Hepatocyte (in vitro differentiated cells): ENCODE measurements around the gene HSDL2. TPM values are rescaled to one million over a fixed set of nuclear protein-coding genes. Genes with fewer than 3 reads are reported as not detected.

Experiments used
- DNase-seq: peaks from one replicate; pipeline ENCODE4 v3.0.0-alpha.2; 2016; ENCODE audit warnings: low spot score
- H2AFZ ChIP-seq: fragments of 200-600 bp; sonication (generic); 2 replicates; pipeline ENCODE4 v1.6.0; 2016; ENCODE audit warnings: antibody characterized with exemption, mild to moderate bottlenecking
- H3K27ac ChIP-seq: fragments of 200-600 bp; sonication (generic); 2 replicates; pipeline ENCODE4 v1.5.1; 2016; ENCODE audit warnings: mild to moderate bottlenecking
- H3K27me3 ChIP-seq: fragments of 200-600 bp; sonication (generic); 2 replicates; pipeline ENCODE4 v1.6.1; 2016
- H3K36me3 ChIP-seq: fragments of 200-600 bp; sonication (generic); replicated peaks from 2 replicates; pipeline ENCODE4 v1.5.1; 2016; ENCODE audit warnings: low read depth; ENCODE audit not compliant: insufficient read depth
- H3K4me1 ChIP-seq: fragments of 200-600 bp; sonication (generic); 2 replicates; pipeline ENCODE4 v1.5.1; 2016; ENCODE audit warnings: mild to moderate bottlenecking, moderate library complexity; ENCODE audit not compliant: insufficient read depth
- H3K4me2 ChIP-seq: fragments of 200-600 bp; sonication (generic); 2 replicates; pipeline ENCODE4 v1.6.0; 2016
- H3K4me3 ChIP-seq: fragments of 200-600 bp; sonication (generic); 2 replicates; pipeline ENCODE4 v1.5.1; 2016; ENCODE audit warnings: mild to moderate bottlenecking
- H3K79me2 ChIP-seq: fragments of 200-600 bp; sonication (generic); 2 replicates; pipeline ENCODE4 v1.6.0; 2017; ENCODE audit warnings: mild to moderate bottlenecking
- H3K9me2 ChIP-seq: fragments of 200-600 bp; sonication (generic); replicated peaks from 2 replicates; pipeline ENCODE4 v1.6.0; 2017; ENCODE audit warnings: mild to moderate bottlenecking; ENCODE audit not compliant: insufficient read depth
- H3K9me3 ChIP-seq: fragments of 200-600 bp; sonication (generic); 2 replicates; pipeline ENCODE4 v1.5.1; 2016; ENCODE audit warnings: low read depth, mild to moderate bottlenecking
- H4K20me1 ChIP-seq: fragments of 200-600 bp; sonication (generic); 2 replicates; pipeline ENCODE4 v1.6.0; 2016; ENCODE audit warnings: mild to moderate bottlenecking; ENCODE audit not compliant: insufficient read depth, poor library complexity, severe bottlenecking
- EZH2 ChIP-seq: fragments of 200-600 bp; sonication (generic); IDR thresholded peaks from 2 replicates; pipeline ENCODE4 v1.6.1; 2016; ENCODE audit warnings: antibody characterized with exemption, mild to moderate bottlenecking, borderline replicate concordance
- EZH2phosphoT487 ChIP-seq: fragments of 200-600 bp; sonication (generic); IDR thresholded peaks from one replicate; pipeline ENCODE4 v1.6.1; 2018; ENCODE audit warnings: antibody characterized with exemption, mild to moderate bottlenecking, low read depth, moderate library complexity; ENCODE audit not compliant: unreplicated experiment, severe bottlenecking
- WGBS: methylation state at CpG from one replicate; pipeline ENCODE4 v1.1.6; 2016; ENCODE audit warnings: low lambda C conversion rate; ENCODE audit errors: missing lambda C conversion rate; 5-methylcytosine and 5-hydroxymethylcytosine counted together
- polyA plus RNA-seq: library from polyadenylated mRNA; unstranded; fragments of >200 nt; fragmentation: Nextera tagmentation; extraction: Ambion mirVana; gene quantifications from 2 replicates; pipeline ENCODE4 v1.2.1, GENCODE V29; 2016
- total RNA-seq: library from RNA; depleted of rRNA; stranded (reverse); fragments of >200 nt; gene quantifications from 2 replicates; pipeline ENCODE4 v1.2.3, GENCODE V29; 2014
- TF ChIP-seq, protein P1 (sequence below): fragments of 200-600 bp; sonication (generic); IDR thresholded peaks from 2 replicates; pipeline ENCODE4 v1.5.1; 2016; ENCODE audit warnings: antibody characterized with exemption, mild to moderate bottlenecking; ENCODE audit not compliant: poor library complexity

HSDL2 gene
- total and polyA plus RNA-seq, 2 experiments from 2014 or later = 50.0 to 97.3 TPM

DNA sequence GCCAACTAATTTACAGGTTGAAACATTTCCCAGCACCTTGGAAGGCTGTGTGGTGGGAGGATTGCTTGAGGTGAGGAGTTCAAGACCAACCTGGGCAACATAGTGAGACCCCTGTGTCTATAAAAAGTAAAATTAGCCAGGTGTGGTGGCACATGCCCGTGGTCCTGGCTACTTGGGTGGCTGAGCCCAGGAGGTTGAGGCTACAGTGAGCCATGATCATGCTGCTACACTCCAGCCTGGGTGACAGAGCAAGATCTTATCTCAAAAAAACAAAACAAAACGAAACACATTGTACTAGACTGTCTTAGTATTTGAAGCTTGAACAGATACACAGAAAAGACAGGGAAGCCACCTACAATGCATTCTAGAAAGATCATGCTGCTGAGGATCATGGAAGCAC, 2.8 kb upstream of the HSDL2 start:
- Histone ChIP-seq H3K79me2 (peaks cover 41% of the 10 kb centered on the region), H3K4me2 (peak overlapping the region; percentile 83), H3K27ac (no peak overlapping the region), H2AFZ (no peak overlapping the region), H3K9me2 (no peaks in the 10 kb centered on the region), H3K9me3 (no peaks in the 10 kb centered on the region), H3K27me3 (no peaks in the 10 kb centered on the region), H4K20me1 (no peaks in the 10 kb centered on the region), H3K4me3 (no peak overlapping the region), H3K4me1 (peaks cover 21% of the 10 kb centered on the region), H3K36me3 (no peaks in the 10 kb centered on the region)
- no peak for DNase-seq
- TF ChIP-seq EZH2phosphoT487 = no peak
- TF ChIP-seq, protein P1, sequence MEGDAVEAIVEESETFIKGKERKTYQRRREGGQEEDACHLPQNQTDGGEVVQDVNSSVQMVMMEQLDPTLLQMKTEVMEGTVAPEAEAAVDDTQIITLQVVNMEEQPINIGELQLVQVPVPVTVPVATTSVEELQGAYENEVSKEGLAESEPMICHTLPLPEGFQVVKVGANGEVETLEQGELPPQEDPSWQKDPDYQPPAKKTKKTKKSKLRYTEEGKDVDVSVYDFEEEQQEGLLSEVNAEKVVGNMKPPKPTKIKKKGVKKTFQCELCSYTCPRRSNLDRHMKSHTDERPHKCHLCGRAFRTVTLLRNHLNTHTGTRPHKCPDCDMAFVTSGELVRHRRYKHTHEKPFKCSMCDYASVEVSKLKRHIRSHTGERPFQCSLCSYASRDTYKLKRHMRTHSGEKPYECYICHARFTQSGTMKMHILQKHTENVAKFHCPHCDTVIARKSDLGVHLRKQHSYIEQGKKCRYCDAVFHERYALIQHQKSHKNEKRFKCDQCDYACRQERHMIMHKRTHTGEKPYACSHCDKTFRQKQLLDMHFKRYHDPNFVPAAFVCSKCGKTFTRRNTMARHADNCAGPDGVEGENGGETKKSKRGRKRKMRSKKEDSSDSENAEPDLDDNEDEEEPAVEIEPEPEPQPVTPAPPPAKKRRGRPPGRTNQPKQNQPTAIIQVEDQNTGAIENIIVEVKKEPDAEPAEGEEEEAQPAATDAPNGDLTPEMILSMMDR = no peak
- TF ChIP-seq EZH2 = no peak
- 79% methylated on average over 2 of the region's 2 CpGs for WGBS

DNA sequence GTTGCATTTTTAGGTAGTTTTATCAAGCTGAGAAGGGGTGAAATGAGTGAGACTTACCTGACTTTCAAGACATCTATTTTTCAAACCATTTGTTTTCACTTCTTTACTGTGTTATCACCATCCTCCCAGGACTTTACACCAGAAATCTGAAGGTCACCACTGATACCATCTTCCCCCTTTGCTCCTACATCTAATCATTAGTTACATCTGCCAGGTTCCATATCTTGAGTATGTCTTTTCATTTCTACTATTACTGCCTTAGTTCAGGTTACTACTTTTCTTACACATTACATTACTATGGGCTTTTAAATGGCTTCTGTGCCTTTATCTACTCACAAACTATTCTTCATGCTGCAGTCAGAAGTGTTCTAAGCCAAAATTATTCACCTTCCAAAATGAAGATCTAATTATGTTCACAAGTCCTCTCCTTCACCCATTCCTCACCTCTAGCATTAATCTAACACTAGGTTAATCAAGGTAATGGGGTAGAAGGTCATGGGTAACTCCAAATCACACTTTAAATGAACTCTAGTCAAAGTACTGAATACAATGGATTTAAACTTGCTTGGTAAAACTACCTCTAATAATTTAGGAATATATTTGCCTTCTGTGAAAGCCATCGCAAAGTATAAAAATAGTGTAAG, 2.1 kb upstream of the HSDL2 start:
- no peaks in the 10 kb centered on the region for H3K9me3 ChIP-seq
- H2AFZ ChIP-seq = no peak overlapping the region
- whole genome bisulfite sequencing = 100% methylated on average over 1 of the region's 1 CpG
- no peak for DNase-seq
- peak overlapping the region; percentile 83 for H3K4me2 ChIP-seq
- no peaks in the 10 kb centered on the region for H4K20me1 ChIP-seq
- peaks cover 44% of the 10 kb centered on the region for H3K79me2 ChIP-seq
- peak overlapping the region; percentile 96 for H3K27ac ChIP-seq
- no peaks in the 10 kb centered on the region for H3K27me3 ChIP-seq
- H3K9me2 ChIP-seq = no peaks in the 10 kb centered on the region
- H3K36me3 ChIP-seq = no peaks in the 10 kb centered on the region
- no peak overlapping the region for H3K4me3 ChIP-seq
- TF ChIP-seq, protein P1 = no peak
- TF ChIP-seq EZH2 (no peak), EZH2phosphoT487 (no peak)
- peaks cover 23% of the 10 kb centered on the region for H3K4me1 ChIP-seq

DNA sequence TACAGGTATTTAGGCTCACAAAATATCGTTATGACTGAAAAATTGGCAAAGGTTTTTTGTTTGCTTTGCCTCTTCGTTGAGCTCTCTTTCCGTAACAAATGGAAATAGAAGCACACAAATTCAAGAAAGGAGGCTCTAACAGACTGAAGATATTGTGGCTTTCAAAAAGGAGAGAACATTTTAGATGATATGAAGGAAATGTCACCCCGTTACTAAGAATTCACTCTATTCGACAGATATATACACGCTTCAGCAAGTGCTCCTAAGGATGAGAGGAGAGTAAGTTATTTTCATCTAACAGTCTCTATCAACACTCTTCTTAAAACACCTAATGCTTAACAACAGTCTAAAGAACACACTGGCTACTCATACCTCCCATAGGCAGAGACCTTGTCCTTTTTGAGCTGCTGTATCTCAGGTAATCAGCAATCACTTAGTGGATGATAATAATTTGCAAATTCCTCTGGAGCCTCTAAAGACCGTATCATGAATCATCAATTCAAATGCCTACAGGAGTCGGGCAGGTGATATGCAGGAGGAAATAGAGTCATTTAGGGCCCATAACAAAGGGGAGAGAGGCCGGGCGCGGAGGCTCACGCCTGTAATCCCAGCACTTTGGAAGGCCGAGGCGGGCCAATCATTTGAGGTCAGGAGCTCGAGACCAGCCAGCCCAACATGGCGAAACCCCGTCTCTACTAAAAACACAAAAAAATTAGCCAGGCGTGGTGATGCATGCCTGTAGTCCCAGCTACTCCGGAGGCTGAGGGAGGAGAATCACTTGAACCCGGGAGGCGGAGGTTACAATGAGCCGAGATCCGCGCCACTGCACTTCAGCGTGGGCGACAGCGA, 1.4 kb upstream of the HSDL2 start:
- 80% methylated on average over 27 of the region's 27 CpGs for WGBS

More for the DNA sequence above, 1.4 kb upstream of the HSDL2 start:
- DNase-seq = peak; percentile 23
- H3K79me2 ChIP-seq = peaks cover 49% of the 10 kb centered on the region
- peak overlapping the region; percentile 83 for H3K4me2 ChIP-seq
- H3K27ac ChIP-seq = peak overlapping the region; percentile 96
- peak overlapping the region; percentile 55 for H3K4me3 ChIP-seq
- TF ChIP-seq EZH2 (no peak), EZH2phosphoT487 (no peak)
- TF ChIP-seq, protein P1 = no peak
- no peaks in the 10 kb centered on the region for H4K20me1 ChIP-seq
- no peaks in the 10 kb centered on the region for H3K9me2 ChIP-seq
- no peaks in the 10 kb centered on the region for H3K27me3 ChIP-seq
- peak overlapping the region; percentile 41 for H2AFZ ChIP-seq
- H3K9me3 ChIP-seq = no peaks in the 10 kb centered on the region
- H3K36me3 ChIP-seq = no peaks in the 10 kb centered on the region
- H3K4me1 ChIP-seq = peaks cover 23% of the 10 kb centered on the region
